ENCODE measurements around the gene HERPUD1. TPM values are rescaled to one million over a fixed set of nuclear protein-coding genes. Genes with fewer than 3 reads are reported as not detected.

HERPUD1 gene
- total and polyA plus RNA-seq, 2 of the 13 experiments (the other 11 are each of a cell fraction or from before 2014, with no cell fraction given), result 96.2 to 323 TPM

DNA sequence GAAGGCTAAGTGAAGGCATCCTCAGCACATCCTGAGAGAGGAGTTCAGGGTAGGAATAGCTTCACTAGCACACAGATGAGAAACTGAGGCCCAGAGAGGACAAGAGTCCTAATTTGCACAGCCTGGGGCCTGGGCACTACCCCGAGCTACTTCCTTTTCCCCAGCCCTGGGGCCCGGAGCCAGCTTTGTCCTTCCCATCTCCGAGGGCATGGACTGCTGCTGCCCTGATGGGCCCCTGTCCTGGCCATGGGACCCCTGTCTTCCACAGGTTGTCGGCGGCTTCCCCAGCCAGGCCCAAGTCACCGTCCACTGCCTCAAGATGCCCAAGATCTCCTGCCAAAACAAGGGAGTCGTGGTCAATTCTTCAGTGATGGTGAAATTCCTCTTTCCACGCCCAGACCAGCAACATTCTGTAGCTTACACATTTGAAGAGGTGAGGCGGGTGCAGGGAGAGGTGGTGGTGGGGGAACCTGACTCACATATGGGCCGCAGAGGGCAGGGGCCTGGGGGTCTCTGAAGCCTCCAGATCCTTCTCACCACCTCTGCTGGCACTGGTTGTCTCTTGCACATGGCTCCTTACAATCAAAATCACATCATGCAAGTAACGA, 46.0 kb downstream of the HERPUD1 start:
- no peaks in the 10 kb centered on the region for H3K79me2 ChIP-seq (ENCODE audit: insufficient read depth, low read length)
- H3K4me3 ChIP-seq (replicated peaks in 1 of 3; ENCODE audit: insufficient read depth in 1 of 3, low read depth in 2 of 3, low read length in 3 of 3), result no peak overlapping the region
- no peaks in the 10 kb centered on the region for H4K20me1 ChIP-seq (ENCODE audit: insufficient read depth, low read length)
- H2AFZ ChIP-seq (ENCODE audit: low read length), result no peak overlapping the region
- H3K9me3 ChIP-seq (ENCODE audit: low read length), result no peaks in the 10 kb centered on the region
- no peak for ATAC-seq
- H3K4me2 ChIP-seq (ENCODE audit: low read depth, low read length), result no peak overlapping the region
- TF ChIP-seq ZNF768 (CRISPR knock-in tag; IDR thresholded peaks at IDR 0.05), result no peak
- TF ChIP-seq, protein P1, sequence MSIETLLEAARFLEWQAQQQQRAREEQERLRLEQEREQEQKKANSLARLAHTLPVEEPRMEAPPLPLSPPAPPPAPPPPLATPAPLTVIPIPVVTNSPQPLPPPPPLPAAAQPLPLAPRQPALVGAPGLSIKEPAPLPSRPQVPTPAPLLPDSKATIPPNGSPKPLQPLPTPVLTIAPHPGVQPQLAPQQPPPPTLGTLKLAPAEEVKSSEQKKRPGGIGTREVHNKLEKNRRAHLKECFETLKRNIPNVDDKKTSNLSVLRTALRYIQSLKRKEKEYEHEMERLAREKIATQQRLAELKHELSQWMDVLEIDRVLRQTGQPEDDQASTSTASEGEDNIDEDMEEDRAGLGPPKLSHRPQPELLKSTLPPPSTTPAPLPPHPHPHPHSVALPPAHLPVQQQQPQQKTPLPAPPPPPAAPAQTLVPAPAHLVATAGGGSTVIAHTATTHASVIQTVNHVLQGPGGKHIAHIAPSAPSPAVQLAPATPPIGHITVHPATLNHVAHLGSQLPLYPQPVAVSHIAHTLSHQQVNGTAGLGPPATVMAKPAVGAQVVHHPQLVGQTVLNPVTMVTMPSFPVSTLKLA (IDR thresholded peaks at IDR 0.05), result peak; percentile 76
- TF ChIP-seq TP53 (CRISPR knock-in tag; conservative IDR thresholded peaks at IDR 0.05), result no peak
- TF ChIP-seq KDM2A (CRISPR knock-in tag; IDR thresholded peaks at IDR 0.05; ENCODE audit: borderline replicate concordance, low read depth), result no peak
- TF ChIP-seq, protein P2, sequence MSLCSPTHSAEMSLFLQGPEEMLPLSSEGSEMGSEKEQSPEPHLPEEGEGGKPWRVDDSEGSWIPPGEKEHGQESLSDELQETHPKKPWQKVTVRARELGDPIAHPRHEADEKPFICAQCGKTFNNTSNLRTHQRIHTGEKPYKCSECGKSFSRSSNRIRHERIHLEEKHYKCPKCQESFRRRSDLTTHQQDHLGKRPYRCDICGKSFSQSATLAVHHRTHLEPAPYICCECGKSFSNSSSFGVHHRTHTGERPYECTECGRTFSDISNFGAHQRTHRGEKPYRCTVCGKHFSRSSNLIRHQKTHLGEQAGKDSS (CRISPR knock-in tag; IDR thresholded peaks at IDR 0.05; ENCODE audit: borderline replicate concordance, low read depth), result no peak
- TF ChIP-seq MIER3 (CRISPR knock-in tag; IDR thresholded peaks at IDR 0.05; ENCODE audit: borderline replicate concordance), result no peak
- no peak for TF ChIP-seq MATR3 (CRISPR knock-in tag; IDR thresholded peaks at IDR 0.05)
- no peak for TF ChIP-seq SMC3 (IDR thresholded peaks at IDR 0.05; ENCODE audit: low read length)
- no peak for TF ChIP-seq CEBPG (CRISPR knock-in tag; IDR thresholded peaks at IDR 0.05)
- no peak for TF ChIP-seq ZSCAN20 (CRISPR knock-in tag; IDR thresholded peaks at IDR 0.05; ENCODE audit: borderline replicate concordance)
- no peak for TF ChIP-seq FOXA3 (CRISPR knock-in tag; IDR thresholded peaks at IDR 0.05)
- TF ChIP-seq ZNF629 (CRISPR knock-in tag; conservative IDR thresholded peaks at IDR 0.05), result peak; percentile 87
- TF ChIP-seq ZNF431 (CRISPR knock-in tag; IDR thresholded peaks at IDR 0.05; ENCODE audit: borderline replicate concordance, low read depth), result no peak
- TF ChIP-seq PAXIP1 (CRISPR knock-in tag; conservative IDR thresholded peaks at IDR 0.05), result no peak
- no peak for TF ChIP-seq ZNF3 (CRISPR knock-in tag; IDR thresholded peaks at IDR 0.05)
- in situ Hi-C loops (cut with HindIII; ENCODE audit: extremely low pct_ligation_motif_present, low pct_unique_long_range_greater_than_20kb) (no loop called here), intact Hi-C loops (cut with micrococcal nuclease; ENCODE audit: unreplicated experiment) (no loop called here)
- no peak for FAIRE-seq
- ChIA-PET POLR2A (no interaction called here), CTCF (ENCODE audit: low intra/inter-chr PET ratio, low total read pairs) (no interaction called here)
- H3K9ac ChIP-seq (ENCODE audit: insufficient read depth, low read depth, low read length), result no peak overlapping the region
- H3K27ac ChIP-seq (ENCODE audit: extremely low read length, insufficient read depth, low read length), result no peak overlapping the region
- no TSS peak for BruUV-seq (replicated peaks)
- peaks cover 14% of the 10 kb centered on the region for H3K4me1 ChIP-seq (ENCODE audit: insufficient read depth, low read length)
- H3K36me3 ChIP-seq (replicated peaks in 1 of 2; ENCODE audit: control insufficient read depth in 1 of 2, insufficient read depth in 2 of 2, low read length in 2 of 2), result no peaks in the 10 kb centered on the region
- no peak for DNase-seq (ENCODE audit: low spot score)
- WGBS (ENCODE audit: low lambda C conversion rate), result 55% methylated on average over 11 of the region's 11 CpGs
- peaks cover 1 to 35% of the 10 kb centered on the region in 2 experiments; a peak in 3 of 5 replicates for H3K27me3 ChIP-seq (ENCODE audit: control insufficient read depth in 1 of 2, insufficient read depth in 2 of 2, low read length in 2 of 2)
